ENCODE measurements around the gene PCDHGB2.

GRCh38 chr5:141345327-141345726 lies 14.5 kb upstream of the PCDHGB2 start:
- TF ChIP-seq CTCF (IDR thresholded peaks at IDR 0.05) (no peak), POLR2A (IDR thresholded peaks at IDR 0.05) (no peak)
